Forelimb muscle (tissue), 1 donor: ENCODE measurements around the gene GNRHR. TPM values are rescaled to one million over a fixed set of nuclear protein-coding genes. Genes with fewer than 3 reads are reported as not detected.
"Not testable (repeated sequence)": the region's sequence is repeated elsewhere in the genome, so short reads cannot be mapped to it uniquely, and the experiment has no call there.

Source experiments
- DNase-seq: peaks from one replicate; pipeline ENCODE4 v3.0.0-alpha.2; 2013; ENCODE audit warnings: low read depth
- polyA plus RNA-seq: library from polyadenylated mRNA; unstranded; fragments of 120-200 nt; gene quantifications from one replicate; pipeline ENCODE4 v1.2.1, GENCODE V29; 2013; ENCODE audit not compliant: insufficient read length

The GNRHR gene
- polyA plus RNA-seq: 0.52 TPM

GRCh38 chr4:67754288-67754687 lies at the start of gene GNRHR:
Gene GNRHR, minus strand, starts transcription at chr4:67754388. Its CDS starts 53 bp downstream, at chr4:67754335.
- no peak for DNase-seq

GRCh38 chr4:67796810-67797209 lies 42.6 kb upstream of the GNRHR start:
- no peak for DNase-seq

- no peak for DNase-seq
Measured at GRCh38 chr4:67790721-67791120, 36.5 kb upstream of the GNRHR start.

- DNase-seq: no peak
Measured at GRCh38 chr4:67787311-67787710, 33.1 kb upstream of the GNRHR start.

- no peak for DNase-seq
Measured at GRCh38 chr4:67785528-67785927, 31.3 kb upstream of the GNRHR start.

GRCh38 chr4:67779631-67780030 lies 25.4 kb upstream of the GNRHR start:
- DNase-seq: no peak

- no peak for DNase-seq
Measured at GRCh38 chr4:67776746-67777145, 22.6 kb upstream of the GNRHR start.

GRCh38 chr4:67770422-67770821 lies 16.2 kb upstream of the GNRHR start:
- DNase-seq: no peak

GRCh38 chr4:67765928-67766327 lies 11.7 kb upstream of the GNRHR start:
- no peak for DNase-seq

- DNase-seq: no peak
Measured at GRCh38 chr4:67765401-67765800, 11.2 kb upstream of the GNRHR start.

- no peak for DNase-seq
Measured at GRCh38 chr4:67764183-67764582, 10.0 kb upstream of the GNRHR start.

- DNase-seq: no peak
Measured at GRCh38 chr4:67762086-67762485, 7.9 kb upstream of the GNRHR start.

GRCh38 chr4:67756991-67757390 lies 2.8 kb upstream of the GNRHR start:
- DNase-seq: not testable (repeated sequence)

- no peak for DNase-seq
Measured at GRCh38 chr4:67755974-67756373, 1.8 kb upstream of the GNRHR start.

GRCh38 chr4:67751260-67751659 lies 2.9 kb downstream of the GNRHR start:
- DNase-seq: no peak

- DNase-seq: no peak
Measured at GRCh38 chr4:67750691-67751090, 3.5 kb downstream of the GNRHR start.

GRCh38 chr4:67749286-67749685 lies 4.9 kb downstream of the GNRHR start:
- no peak for DNase-seq

- peak; percentile 16 for DNase-seq
Measured at GRCh38 chr4:67746797-67747495, 7.2 kb downstream of the GNRHR start.

- no peak for DNase-seq
Measured at GRCh38 chr4:67744561-67745283, 9.5 kb downstream of the GNRHR start.

GRCh38 chr4:67743194-67743593 lies 11.0 kb downstream of the GNRHR start:
- no peak for DNase-seq

- DNase-seq: no peak
Measured at GRCh38 chr4:67736262-67736661, 17.9 kb downstream of the GNRHR start.

- DNase-seq: no peak
Measured at GRCh38 chr4:67735325-67735724, 18.9 kb downstream of the GNRHR start.

GRCh38 chr4:67730511-67730910 lies 23.7 kb downstream of the GNRHR start:
- DNase-seq: not testable (repeated sequence)
